GM10248 (cell line): ENCODE results near the gene PTPRG.
"Not testable (repeated sequence)": the region's sequence is repeated elsewhere in the genome, so short reads cannot be mapped to it uniquely, and the experiment has no call there.

Experiments used
- CTCF ChIA-PET: fragments of 300-600 bp; sonication (Branson Sonifier 250); formaldehyde crosslinking; extraction: SDS; loops from one replicate; lab custom pipeline; 2021; ENCODE audit warnings: antibody characterized with exemption; lab: Yijun Ruan, JAX
- POLR2A ChIA-PET: fragments of 350-650 bp; sonication (Branson Sonifier 250); formaldehyde crosslinking; extraction: SDS; loops from one replicate; lab custom pipeline; 2020; ENCODE audit warnings: antibody characterized with exemption; lab: Yijun Ruan, JAX
- DNase-seq: peaks from one replicate; pipeline ENCODE4 v3.0.0; 2012; ENCODE audit errors: extremely low spot score
- TF ChIP-seq, protein P1 (sequence below): IDR thresholded peaks from 2 replicates; pipeline ENCODE4 v1.5.1; 2012; ENCODE audit warnings: mild to moderate bottlenecking, low read depth; ENCODE audit errors: extremely low read depth, missing control alignments, control extremely low read depth

Gene PTPRG

DNA sequence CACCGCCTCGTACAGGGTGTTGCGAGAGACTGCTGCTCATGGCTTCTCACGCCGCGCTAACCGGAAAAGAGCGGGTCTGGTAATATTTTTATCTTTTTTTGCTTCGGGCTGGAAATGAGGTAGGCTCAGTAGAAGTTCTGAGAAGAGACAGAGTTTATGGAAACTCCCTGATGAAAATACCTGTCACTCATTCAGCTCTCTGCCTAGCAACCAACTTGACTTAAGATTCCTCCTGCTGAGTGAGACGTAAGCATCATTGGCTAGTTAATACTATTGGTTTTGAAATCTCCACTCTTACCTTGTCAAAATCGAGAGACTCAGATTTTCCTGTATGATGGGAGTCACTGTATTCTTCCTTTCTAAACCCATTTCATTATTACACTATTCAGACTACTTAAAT lies 181.7 kb downstream of the PTPRG start:
- ChIA-PET POLR2A (no interaction called here), CTCF (no interaction called here)
- TF ChIP-seq, protein P1, sequence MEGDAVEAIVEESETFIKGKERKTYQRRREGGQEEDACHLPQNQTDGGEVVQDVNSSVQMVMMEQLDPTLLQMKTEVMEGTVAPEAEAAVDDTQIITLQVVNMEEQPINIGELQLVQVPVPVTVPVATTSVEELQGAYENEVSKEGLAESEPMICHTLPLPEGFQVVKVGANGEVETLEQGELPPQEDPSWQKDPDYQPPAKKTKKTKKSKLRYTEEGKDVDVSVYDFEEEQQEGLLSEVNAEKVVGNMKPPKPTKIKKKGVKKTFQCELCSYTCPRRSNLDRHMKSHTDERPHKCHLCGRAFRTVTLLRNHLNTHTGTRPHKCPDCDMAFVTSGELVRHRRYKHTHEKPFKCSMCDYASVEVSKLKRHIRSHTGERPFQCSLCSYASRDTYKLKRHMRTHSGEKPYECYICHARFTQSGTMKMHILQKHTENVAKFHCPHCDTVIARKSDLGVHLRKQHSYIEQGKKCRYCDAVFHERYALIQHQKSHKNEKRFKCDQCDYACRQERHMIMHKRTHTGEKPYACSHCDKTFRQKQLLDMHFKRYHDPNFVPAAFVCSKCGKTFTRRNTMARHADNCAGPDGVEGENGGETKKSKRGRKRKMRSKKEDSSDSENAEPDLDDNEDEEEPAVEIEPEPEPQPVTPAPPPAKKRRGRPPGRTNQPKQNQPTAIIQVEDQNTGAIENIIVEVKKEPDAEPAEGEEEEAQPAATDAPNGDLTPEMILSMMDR, result no peak
- no peak for DNase-seq

DNA sequence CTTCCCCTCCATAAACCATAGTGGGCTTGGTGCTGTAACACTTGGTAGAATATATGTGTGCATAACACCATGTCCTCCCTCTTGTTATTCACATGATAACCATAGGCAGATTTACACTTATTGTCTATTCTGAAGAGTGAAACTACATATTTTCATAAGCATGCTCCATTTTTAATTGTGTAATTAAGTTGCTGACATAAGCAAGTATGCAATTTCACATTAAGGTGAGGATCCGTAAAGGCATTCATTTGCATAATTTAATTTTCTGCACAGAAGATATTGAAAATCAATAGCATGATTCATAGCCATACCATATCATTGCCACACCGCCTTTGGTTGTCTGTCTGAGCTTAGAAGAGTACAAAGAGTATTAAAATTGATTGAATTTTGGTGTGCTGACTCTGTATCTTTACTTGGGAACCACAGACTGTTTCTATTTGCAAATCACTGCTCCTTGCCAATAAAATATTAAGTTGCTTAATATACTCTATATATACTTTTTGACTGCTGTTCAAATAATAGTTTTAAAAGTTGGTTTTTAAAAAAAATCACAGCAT lies 182.4 kb downstream of the PTPRG start:
- POLR2A ChIA-PET, result no interaction called here
- TF ChIP-seq, protein P1, result no peak
- CTCF ChIA-PET, result no interaction called here
- DNase-seq, result no peak

DNA sequence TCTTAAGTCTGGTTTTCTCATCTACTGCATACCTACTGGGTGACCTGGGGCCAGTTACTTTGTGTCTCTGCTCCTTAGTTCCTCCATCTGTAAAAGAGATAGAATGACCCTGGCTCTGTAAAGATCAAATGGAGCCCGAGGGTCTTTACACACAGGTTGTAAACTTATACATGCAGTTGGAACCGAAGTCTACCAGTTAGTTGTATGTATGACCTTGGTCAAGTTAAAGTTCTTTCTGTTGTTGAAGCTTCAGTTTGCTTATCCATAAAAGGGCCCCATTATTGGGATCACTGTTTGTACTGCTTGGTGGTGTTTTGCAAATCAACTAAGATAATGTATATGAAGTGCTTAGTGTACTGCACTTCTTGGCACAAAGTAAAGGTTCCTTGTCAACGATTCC lies 186.9 kb downstream of the PTPRG start:
- TF ChIP-seq, protein P1, result no peak
- ChIA-PET CTCF (no interaction called here), POLR2A (no interaction called here)
- DNase-seq, result no peak

DNA sequence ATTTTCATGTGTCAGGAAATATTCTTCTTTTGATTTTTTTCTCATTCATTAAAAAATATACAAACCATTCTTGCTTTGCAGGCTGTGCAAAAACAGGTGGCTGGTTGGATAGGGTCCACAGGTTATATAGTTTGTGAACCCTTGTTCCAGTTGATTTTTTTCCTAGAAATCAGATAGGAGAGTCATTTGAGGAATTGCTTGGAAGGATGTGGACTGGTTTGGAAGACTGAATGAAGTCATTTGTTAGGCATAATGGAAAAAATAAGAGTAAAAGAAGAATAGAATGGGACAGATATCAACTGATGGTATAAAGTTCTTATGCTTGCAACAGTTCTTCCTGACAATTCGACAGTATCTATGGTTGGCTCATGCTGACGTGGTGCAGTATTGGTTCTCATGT lies 189.4 kb downstream of the PTPRG start:
- ChIA-PET POLR2A (no interaction called here), CTCF (no interaction called here)
- DNase-seq, result no peak
- TF ChIP-seq, protein P1, result no peak

DNA sequence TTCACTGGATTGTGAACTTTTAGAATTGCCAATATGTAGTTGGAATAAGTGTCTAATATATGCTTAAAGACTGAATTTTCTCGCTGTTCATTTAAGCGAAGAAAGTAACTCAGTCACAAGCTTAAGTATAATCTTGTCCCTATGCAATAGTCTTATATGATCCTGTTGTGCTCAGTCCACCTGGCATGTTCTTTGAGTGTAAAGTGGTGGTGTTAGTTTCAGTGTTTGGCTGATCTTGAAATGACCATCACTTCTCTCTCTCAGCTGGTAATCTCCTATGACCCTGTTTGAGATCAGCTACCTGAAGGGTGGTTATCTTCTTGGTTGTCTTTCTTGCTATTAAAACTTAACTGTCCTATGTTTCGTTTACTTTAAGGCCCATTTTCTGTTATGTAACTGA lies 197.5 kb downstream of the PTPRG start:
- CTCF ChIA-PET, result interaction anchor here (1.1 kb wide), 1 partner anchor 11 kb away, joined by 3 read pairs; no protein-coding TSS in a partner anchor
- POLR2A ChIA-PET, result no interaction called here

DNA sequence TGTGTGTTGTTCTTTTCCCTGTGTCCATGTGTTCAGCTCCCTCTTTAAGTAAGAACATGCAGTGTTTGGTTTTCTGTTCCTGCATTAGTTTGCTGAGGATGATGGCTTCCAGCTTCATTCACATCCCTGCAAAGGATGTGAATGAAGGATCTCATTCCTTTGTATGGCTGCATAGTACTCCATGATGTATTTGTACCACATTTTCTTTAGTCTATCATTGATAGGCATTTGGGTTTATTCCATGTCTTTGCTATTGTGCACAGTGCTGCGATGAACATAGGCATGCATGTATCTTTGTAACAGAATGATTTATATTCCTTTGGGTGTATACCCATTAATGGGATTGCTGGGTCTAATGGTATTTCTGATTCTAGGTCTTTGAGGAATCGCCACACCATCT lies 199.4 kb downstream of the PTPRG start:
- DNase-seq, CTCF ChIA-PET, POLR2A ChIA-PET: not testable (repeated sequence)

More for the DNA sequence above, 197.5 kb downstream of the PTPRG start:
- no peak for DNase-seq
- TF ChIP-seq, protein P1, result no peak

DNA sequence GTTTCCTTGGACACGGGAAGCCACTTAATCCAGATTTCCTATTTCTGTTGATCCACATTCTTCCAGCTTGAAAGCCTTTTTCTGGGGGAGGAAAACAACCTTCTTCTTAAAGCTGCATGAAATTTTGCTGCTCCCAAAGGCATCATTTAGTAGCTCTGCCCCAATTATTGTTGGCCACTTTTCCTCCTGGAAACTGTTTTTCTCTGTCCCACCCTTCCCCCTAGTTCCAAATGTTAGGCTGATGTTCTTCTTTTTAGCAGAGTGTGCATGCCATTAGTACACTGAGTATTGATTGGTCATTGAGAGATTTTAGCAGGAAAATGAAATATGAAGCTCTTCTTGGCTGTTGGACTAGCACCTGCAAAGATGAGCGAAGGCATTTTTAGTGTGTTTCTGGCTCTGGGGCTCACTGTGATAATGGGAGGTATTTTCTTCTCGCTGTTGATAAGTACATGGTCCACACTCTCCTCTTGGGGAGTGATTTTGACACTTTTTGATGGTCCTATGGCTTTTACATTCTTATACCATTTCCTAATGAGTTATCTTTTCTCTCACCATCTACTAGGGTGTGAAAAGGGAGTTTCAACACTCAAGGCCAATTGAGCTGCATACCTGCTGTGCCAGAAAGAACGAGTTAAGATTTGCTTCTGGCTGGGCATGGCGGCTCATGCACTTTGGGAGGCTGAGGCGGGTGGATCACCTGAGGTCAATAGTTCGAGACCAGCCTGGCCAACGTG lies 200.5 kb downstream of the PTPRG start:
- TF ChIP-seq, protein P1, result no peak
- DNase-seq, result no peak
- ChIA-PET POLR2A (no interaction called here), CTCF (no interaction called here)
